Measurements from ENCODE around the gene NR6A1. TPM values are rescaled to one million over a fixed set of nuclear protein-coding genes. Genes with fewer than 3 reads are reported as not detected.

NR6A1 gene
- total and polyA plus RNA-seq, 2 of the 8 experiments (the other 6 are each of a cell fraction or from before 2014, with no cell fraction given) = 93.2 to 237 TPM

GRCh38 chr9:124665391-124666058 lies 105.6 kb downstream of the NR6A1 start (continued):
- TF ChIP-seq ATF2 (IDR thresholded peaks at IDR 0.05; ENCODE audit: low read length) = no peak
- TF ChIP-seq SRF (IDR thresholded peaks at IDR 0.05; ENCODE audit: low read depth, low read length) = no peak
- TF ChIP-seq SIN3A (conservative IDR thresholded peaks at IDR 0.05 in 1 of 2, IDR thresholded peaks at IDR 0.05 in 1 of 2; ENCODE audit: low read depth in 1 of 2, low read length in 2 of 2) = no peak
- TF ChIP-seq JUND (IDR thresholded peaks at IDR 0.05; ENCODE audit: low read length) = no peak
- TF ChIP-seq TCF12 (IDR thresholded peaks at IDR 0.05; ENCODE audit: low read depth, low read length) = no peak
- no peak for TF ChIP-seq CTBP2 (IDR thresholded peaks at IDR 0.05; ENCODE audit: borderline replicate concordance, insufficient read depth, insufficient read length, low read length)
- TF ChIP-seq CBX8 (IDR thresholded peaks at IDR 0.05; ENCODE audit: borderline replicate concordance, low read depth, low read length) = no peak
- TF ChIP-seq GABPA (IDR thresholded peaks at IDR 0.05; ENCODE audit: borderline replicate concordance, insufficient read depth, low read length) = no peak

Data from H1 (cell line).